K562 (cell line): ENCODE data around the gene HPCAL1. TPM values are rescaled to one million over a fixed set of nuclear protein-coding genes. Genes with fewer than 3 reads are reported as not detected.

Experiments used
- AFF4 ChIP-seq: sonication (generic); formaldehyde crosslinking; IDR thresholded peaks from 2 replicates; pipeline ENCODE4 v1.8.0; 2023; ENCODE audit warnings: mild to moderate bottlenecking, missing genetic modification reagents
- CCNT2 ChIP-seq: IDR thresholded peaks from 2 replicates; pipeline ENCODE4 v1.6.1; 2011; ENCODE audit warnings: borderline replicate concordance, low read depth, mild to moderate bottlenecking, moderate library complexity, mixed read lengths, low read length; ENCODE audit not compliant: insufficient read length; ENCODE audit errors: extremely low read depth
- CHD1 ChIP-seq: fragments of 200-600 bp; sonication (generic); IDR thresholded peaks from one replicate; pipeline ENCODE4 v1.6.1; 2012; ENCODE audit warnings: mild to moderate bottlenecking, moderate library complexity, low read length, inconsistent platforms
- ELK3 ChIP-seq: fragments of 450-650 bp; formaldehyde crosslinking; IDR thresholded peaks from 2 replicates; pipeline ENCODE4 v1.4.0; 2020; ENCODE audit warnings: mild to moderate bottlenecking
- FOXO4 ChIP-seq: fragments of 450-650 bp; formaldehyde crosslinking; IDR thresholded peaks from 2 replicates; pipeline ENCODE4 v1.4.0; 2020; ENCODE audit warnings: mild to moderate bottlenecking, moderate library complexity
- HES1 ChIP-seq: fragments of 450-650 bp; IDR thresholded peaks from 2 replicates; pipeline ENCODE4 v1.6.1; 2016; ENCODE audit warnings: low read depth, mild to moderate bottlenecking, moderate library complexity
- L3MBTL2 ChIP-seq: fragments of 450-650 bp; IDR thresholded peaks from 2 replicates; pipeline ENCODE4 v1.6.1; 2016; ENCODE audit warnings: mild to moderate bottlenecking, moderate library complexity
- NCOA2 ChIP-seq, 2 experiments: fragments of 450-650 bp; IDR thresholded peaks; 2 replicates each; pipeline ENCODE4 v1.6.1; 2018; ENCODE audit warnings: mild to moderate bottlenecking in 2 of 2, moderate library complexity in 1 of 2; ENCODE audit not compliant: partially characterized antibody in 2 of 2
- NR2F6 ChIP-seq: fragments of 450-650 bp; formaldehyde crosslinking; IDR thresholded peaks from 2 replicates; pipeline ENCODE4 v1.4.0; 2020; ENCODE audit warnings: mild to moderate bottlenecking
- PHTF2 ChIP-seq: fragments of 250-450 bp; sonication (Bioruptor Pico); IDR thresholded peaks from 2 replicates; pipeline ENCODE4 v1.5.0; 2021; ENCODE audit warnings: mild to moderate bottlenecking
- SPI1 ChIP-seq: IDR thresholded peaks from 2 replicates; pipeline ENCODE4 v1.6.1; 2011; ENCODE audit warnings: low read depth, low read length, control low read depth, borderline replicate concordance
- TFAM ChIP-seq: fragments of 250-450 bp; sonication (Bioruptor Pico); conservative IDR thresholded peaks from 2 replicates; pipeline ENCODE4 v1.5.0; 2021; ENCODE audit warnings: mild to moderate bottlenecking, moderate library complexity
- ZBTB11 ChIP-seq, 3 experiments: fragments of 200-800 bp in 1 of 3; fragments of 250-450 bp in 1 of 3; fragments of 450-650 bp in 1 of 3; sonication (Bioruptor Pico) in 1 of 3; sonication (Bioruptor generic) in 1 of 3; formaldehyde crosslinking in 1 of 3; IDR thresholded peaks; 2 replicates each; pipeline versions ENCODE4 v1.6.1 to v1.8.0; 2016 to 2022; ENCODE audit warnings: mild to moderate bottlenecking in 2 of 3, missing genetic modification characterization in 2 of 3, missing compliant biosample characterization in 1 of 3, moderate library complexity in 1 of 3
- ZBTB8A ChIP-seq: fragments of 450-650 bp; IDR thresholded peaks from 2 replicates; pipeline ENCODE4 v1.6.1; 2018; ENCODE audit warnings: mild to moderate bottlenecking, moderate library complexity; ENCODE audit not compliant: partially characterized antibody
- ZNF785 ChIP-seq: fragments of 250-450 bp; sonication (Bioruptor Pico); IDR thresholded peaks from 2 replicates; pipeline ENCODE4 v1.4.0; 2020; ENCODE audit warnings: mild to moderate bottlenecking
- polyA plus RNA-seq, 8 experiments: library from polyadenylated mRNA; depleted of rRNA in 4 of 8; stranded (reverse) in 5 of 8; unstranded in 3 of 8; fragments of >200 nt; fragmentation: Nextera tagmentation in 2 of 8; fragmentation: Illumina TruSeq in 1 of 8; extraction: Ambion mirVana in 2 of 8; extraction: Trizol in 1 of 8; gene quantifications; 2 replicates each; pipeline versions ENCODE4 v1.2.1 to v1.2.3, GENCODE V29; 2011 to 2014; ENCODE audit warnings: inconsistent platforms in 1 of 8, missing spikeins in 1 of 8
- total RNA-seq, 7 experiments: library from RNA; depleted of rRNA in 6 of 7; stranded (reverse); fragments of >200 nt in 6 of 7; fragmentation: Illumina TruSeq in 2 of 7; extraction: Trizol in 2 of 7; gene quantifications; 2 replicates each; pipeline versions ENCODE4 v1.2.1 to v1.2.3, GENCODE V29; 2011 to 2021; ENCODE audit warnings: low replicate concordance in 1 of 7

Gene HPCAL1
- total and polyA plus RNA-seq, 9 of the 15 experiments (the other 6 are each of a cell fraction or from before 2014, with no cell fraction given) = 2.7 to 65.5 (median 23.9) TPM

- TF ChIP-seq ZBTB8A (no peak), L3MBTL2 (no peak), TFAM (CRISPR knock-in tag) (no peak), PHTF2 (CRISPR knock-in tag) (no peak), FOXO4 (CRISPR knock-in tag) (no peak), CHD1 (no peak), ELK3 (no peak), SPI1 (peak; percentile 70; the same call in 1 of the 2 replicates), ZBTB11 (CRISPR knock-in tag; IDR thresholded peaks at IDR 0.05) (peak in 1 of 3 experiments; percentile 66; a peak in 2 of 6 replicates), AFF4 (CRISPR knock-in tag) (0 out of 2 replicates have a peak, but pooled peaks have one; percentile 58), ZNF785 (CRISPR knock-in tag) (no peak), NR2F6 (CRISPR knock-in tag) (no peak), HES1 (peak; percentile 66), CCNT2 (peak; percentile 36), NCOA2 (IDR thresholded peaks at IDR 0.05; ENCODE audit: partially characterized antibody in 2 of 2) (no peak)
Measured at GRCh38 chr2:10392951-10393639, 90.4 kb downstream of the HPCAL1 start (continued).
